ENCODE results near the gene RIOK3. TPM values are rescaled to one million over a fixed set of nuclear protein-coding genes. Genes with fewer than 3 reads are reported as not detected.
A peak's percentile ranks its signal among the peaks of the same experiment; 100 is the strongest.

The RIOK3 gene, protein sequence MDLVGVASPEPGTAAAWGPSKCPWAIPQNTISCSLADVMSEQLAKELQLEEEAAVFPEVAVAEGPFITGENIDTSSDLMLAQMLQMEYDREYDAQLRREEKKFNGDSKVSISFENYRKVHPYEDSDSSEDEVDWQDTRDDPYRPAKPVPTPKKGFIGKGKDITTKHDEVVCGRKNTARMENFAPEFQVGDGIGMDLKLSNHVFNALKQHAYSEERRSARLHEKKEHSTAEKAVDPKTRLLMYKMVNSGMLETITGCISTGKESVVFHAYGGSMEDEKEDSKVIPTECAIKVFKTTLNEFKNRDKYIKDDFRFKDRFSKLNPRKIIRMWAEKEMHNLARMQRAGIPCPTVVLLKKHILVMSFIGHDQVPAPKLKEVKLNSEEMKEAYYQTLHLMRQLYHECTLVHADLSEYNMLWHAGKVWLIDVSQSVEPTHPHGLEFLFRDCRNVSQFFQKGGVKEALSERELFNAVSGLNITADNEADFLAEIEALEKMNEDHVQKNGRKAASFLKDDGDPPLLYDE
- total RNA-seq = 10 to 100 TPM; 38.2 to 54.6 (median 45.6) TPM
- 100 to 1,000 TPM in 2 of 3 donors, 10 to 100 TPM in 1; 71.3 to 206 (median 161) TPM for polyA plus RNA-seq

DNA sequence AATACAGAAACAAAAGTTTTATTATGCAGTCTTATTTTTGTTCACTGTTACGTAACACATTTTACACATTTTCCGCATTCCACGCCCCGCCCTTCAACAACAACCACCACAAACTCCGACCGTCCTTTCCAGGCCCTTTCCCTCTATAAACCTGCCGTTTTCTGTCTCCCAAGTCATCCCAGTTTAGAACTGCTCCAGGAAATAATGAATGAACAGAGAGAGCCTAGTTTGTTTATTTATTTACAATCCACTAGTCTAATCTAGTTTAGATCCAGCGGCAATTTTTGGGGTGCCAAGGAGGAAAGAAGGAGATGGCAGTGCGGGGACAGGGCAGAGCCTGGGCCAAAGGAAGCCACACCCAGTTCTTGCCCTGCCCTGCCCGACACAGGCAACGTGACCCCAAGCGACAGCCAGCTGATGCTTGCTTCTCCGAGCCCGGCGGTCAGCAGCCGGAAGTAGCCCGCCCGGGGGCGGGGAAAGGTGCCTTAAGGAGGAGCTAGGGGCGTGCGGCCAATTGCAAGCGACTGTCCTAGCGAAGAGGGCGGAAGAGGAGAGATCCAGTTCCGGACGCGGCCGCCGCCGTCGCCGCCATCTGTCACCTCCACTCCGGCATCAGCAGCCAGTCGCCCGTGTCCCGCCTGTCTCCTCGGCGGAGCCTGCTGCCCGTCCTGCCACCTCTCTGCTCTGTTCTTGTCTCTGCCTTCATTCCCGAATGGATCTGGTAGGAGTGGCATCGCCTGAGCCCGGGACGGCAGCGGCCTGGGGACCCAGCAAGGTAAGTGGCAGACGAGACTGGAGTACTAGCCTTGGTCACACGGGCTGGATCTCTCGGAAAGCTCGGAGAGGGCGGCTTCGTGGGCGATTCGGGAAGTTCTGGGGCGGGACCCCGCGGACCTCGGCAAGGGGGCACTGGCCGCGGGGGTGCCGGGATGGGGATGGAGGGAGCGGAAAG is at the start of gene RIOK3:
RIOK3 (plus strand) TSS at position 560 of the 952 bp plus-strand sequence; CDS start at position 713, 153 bp downstream.
- peaks cover 0 to 41% (median 34%) of the 10 kb centered on the region in 4 donors for H3K4me1 ChIP-seq
- H3K36me3 ChIP-seq = no peaks in the 10 kb centered on the region
- no peaks in the 10 kb centered on the region for H3K9me3 ChIP-seq
- peak; percentile 98 for DNase-seq
- H3K4me3 ChIP-seq = peak within 1 kb of the TSS; percentile 75 to 96 (median 78)
- intact Hi-C loops (cut with DNase I) = loop anchor here (2.0 to 5.0 kb wide), 3 partner anchors 50 to 520 kb away; partner anchors contain the start of genes NPC1, RBBP8 and RMC1
- TF ChIP-seq POLR2AphosphoS5 (IDR thresholded peaks at IDR 0.05) (peak; percentile 82 to 96 (median 95)), POLR2A (IDR thresholded peaks at IDR 0.05) (peak; percentile 90 to 93), EP300 (IDR thresholded peaks at IDR 0.05) (peak in 1 of 4 donors; percentile 33)
- TF ChIP-seq, protein P1, sequence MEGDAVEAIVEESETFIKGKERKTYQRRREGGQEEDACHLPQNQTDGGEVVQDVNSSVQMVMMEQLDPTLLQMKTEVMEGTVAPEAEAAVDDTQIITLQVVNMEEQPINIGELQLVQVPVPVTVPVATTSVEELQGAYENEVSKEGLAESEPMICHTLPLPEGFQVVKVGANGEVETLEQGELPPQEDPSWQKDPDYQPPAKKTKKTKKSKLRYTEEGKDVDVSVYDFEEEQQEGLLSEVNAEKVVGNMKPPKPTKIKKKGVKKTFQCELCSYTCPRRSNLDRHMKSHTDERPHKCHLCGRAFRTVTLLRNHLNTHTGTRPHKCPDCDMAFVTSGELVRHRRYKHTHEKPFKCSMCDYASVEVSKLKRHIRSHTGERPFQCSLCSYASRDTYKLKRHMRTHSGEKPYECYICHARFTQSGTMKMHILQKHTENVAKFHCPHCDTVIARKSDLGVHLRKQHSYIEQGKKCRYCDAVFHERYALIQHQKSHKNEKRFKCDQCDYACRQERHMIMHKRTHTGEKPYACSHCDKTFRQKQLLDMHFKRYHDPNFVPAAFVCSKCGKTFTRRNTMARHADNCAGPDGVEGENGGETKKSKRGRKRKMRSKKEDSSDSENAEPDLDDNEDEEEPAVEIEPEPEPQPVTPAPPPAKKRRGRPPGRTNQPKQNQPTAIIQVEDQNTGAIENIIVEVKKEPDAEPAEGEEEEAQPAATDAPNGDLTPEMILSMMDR (IDR thresholded peaks at IDR 0.05) = no peak
- H3K27me3 ChIP-seq = no peaks in the 10 kb centered on the region
- 1% methylated on average over 60 of the region's 60 CpGs for WGBS, 2 donors
- peak within 1 kb of the TSS; percentile 89 to 97 (median 93) for H3K27ac ChIP-seq

DNA sequence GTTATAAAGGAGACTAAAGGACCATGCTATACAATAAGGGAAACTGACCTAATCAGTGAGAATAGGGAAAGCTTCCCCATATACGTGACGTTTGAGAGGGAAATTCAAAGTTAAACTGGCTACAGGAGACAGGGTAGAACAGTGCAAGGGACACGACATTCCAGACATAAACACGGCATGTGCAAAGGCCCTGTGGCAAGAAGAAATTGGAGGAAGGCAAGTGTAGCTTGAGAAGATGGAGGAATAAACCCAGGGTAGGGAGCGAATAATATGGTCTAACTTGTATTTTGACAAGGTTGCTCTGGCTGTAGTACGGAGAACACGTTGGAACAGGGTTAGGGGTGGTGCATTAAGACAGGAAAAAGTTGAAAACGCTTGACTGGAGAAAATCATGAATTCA is 49.8 kb upstream of the RIOK3 start:
- WGBS, 2 donors = 96 to 98% methylated on average over 8 of the region's 8 CpGs
- DNase-seq = no peak
- Histone ChIP-seq H3K4me1 (no peaks in the 10 kb centered on the region), H3K27ac (no peak overlapping the region), H3K9me3 (no peaks in the 10 kb centered on the region), H3K36me3 (no peaks in the 10 kb centered on the region), H3K27me3 (no peaks in the 10 kb centered on the region), H3K4me3 (no peak overlapping the region)
- TF ChIP-seq POLR2AphosphoS5 (IDR thresholded peaks at IDR 0.05) = no peak
- no peak for TF ChIP-seq POLR2A (IDR thresholded peaks at IDR 0.05)
- TF ChIP-seq, protein P1 (IDR thresholded peaks at IDR 0.05) = no peak
- TF ChIP-seq EP300 (IDR thresholded peaks at IDR 0.05) = no peak
- intact Hi-C loops (cut with DNase I) = no loop called here

DNA sequence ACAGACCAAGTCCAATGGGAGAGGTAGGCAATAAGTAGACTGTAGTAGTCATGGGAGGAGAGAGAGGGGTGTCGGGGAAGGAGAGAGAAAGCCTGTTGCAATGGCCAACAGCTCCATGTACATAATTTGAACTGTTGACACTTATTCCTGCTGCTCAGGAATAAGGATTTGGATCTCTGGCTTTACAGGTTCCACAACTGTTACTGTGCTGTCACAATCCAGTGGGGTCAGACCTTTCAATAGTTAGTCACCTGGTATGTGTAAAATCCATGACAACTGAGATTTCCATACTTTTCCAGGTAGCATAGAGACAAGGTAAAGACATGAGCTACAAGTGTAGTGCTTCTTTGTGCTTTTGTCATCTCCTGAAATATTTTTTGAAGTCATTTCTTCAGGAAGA is 47.5 kb upstream of the RIOK3 start:
- Histone ChIP-seq H3K27me3 (no peaks in the 10 kb centered on the region), H3K36me3 (no peaks in the 10 kb centered on the region), H3K4me1 (no peaks in the 10 kb centered on the region), H3K9me3 (no peaks in the 10 kb centered on the region), H3K4me3 (no peak overlapping the region), H3K27ac (no peak overlapping the region)
- no peak for DNase-seq
- WGBS, 2 donors = 98 to 100% methylated on average over 1 of the region's 1 CpG
- TF ChIP-seq EP300 (IDR thresholded peaks at IDR 0.05) (no peak), POLR2AphosphoS5 (IDR thresholded peaks at IDR 0.05) (no peak), POLR2A (IDR thresholded peaks at IDR 0.05) (no peak)
- TF ChIP-seq, protein P1 (IDR thresholded peaks at IDR 0.05) = no peak
- intact Hi-C loops (cut with DNase I) = no loop called here

DNA sequence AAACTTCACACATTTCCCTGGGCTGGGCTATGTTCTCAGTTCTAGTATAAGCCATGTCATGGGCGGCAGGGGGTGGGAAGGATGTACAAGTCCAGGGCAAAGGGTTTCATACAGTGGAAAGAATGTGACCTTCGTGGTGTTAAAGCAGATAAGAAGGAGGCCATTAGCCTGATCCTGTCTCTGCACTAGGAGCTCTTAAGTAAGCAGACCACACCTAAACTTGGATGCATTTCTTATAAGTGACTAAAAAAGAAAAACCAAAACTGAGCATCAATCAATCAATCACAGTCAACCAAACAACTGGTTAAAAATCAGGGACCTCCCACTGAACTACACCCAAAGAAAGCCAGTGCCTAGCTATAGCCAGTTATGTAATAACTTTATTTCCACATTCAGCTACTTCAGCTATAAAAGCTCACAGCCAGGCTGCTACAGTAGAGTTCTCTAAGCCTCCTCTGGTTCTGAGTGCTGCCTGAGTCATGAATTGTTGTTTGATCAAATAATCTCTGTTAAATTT is 46.8 kb upstream of the RIOK3 start:
- no peak overlapping the region for H3K27ac ChIP-seq
- no peaks in the 10 kb centered on the region for H3K9me3 ChIP-seq
- H3K27me3 ChIP-seq = no peaks in the 10 kb centered on the region
- no peaks in the 10 kb centered on the region for H3K36me3 ChIP-seq
- DNase-seq = no peak
- intact Hi-C loops (cut with DNase I) = no loop called here
- H3K4me1 ChIP-seq = no peaks in the 10 kb centered on the region
- WGBS, 2 donors = 75 to 76% methylated on average over 2 of the region's 2 CpGs
- H3K4me3 ChIP-seq = no peak overlapping the region
- TF ChIP-seq, protein P1 (IDR thresholded peaks at IDR 0.05) = no peak
- TF ChIP-seq POLR2AphosphoS5 (IDR thresholded peaks at IDR 0.05) = no peak
- no peak for TF ChIP-seq EP300 (IDR thresholded peaks at IDR 0.05)
- no peak for TF ChIP-seq POLR2A (IDR thresholded peaks at IDR 0.05)
